Nephron progenitor cell (in vitro differentiated cells): ENCODE results near the gene ZNF592.
"Not testable (repeated sequence)": the region's sequence is repeated elsewhere in the genome, so short reads cannot be mapped to it uniquely, and the experiment has no call there.

Experiments used
- DNase-seq: peaks from one replicate; pipeline ENCODE4 v3.0.0; 2021
- H3K27ac Mint-ChIP-seq: 2 replicates; pipeline ENCODE4 v1.8.0; 2021; ENCODE audit warnings: mild to moderate bottlenecking, moderate library complexity, mixed read lengths
- H3K27me3 Mint-ChIP-seq: 2 replicates; pipeline ENCODE4 v1.8.0; 2021; ENCODE audit warnings: mild to moderate bottlenecking, low read depth, mixed read lengths; ENCODE audit not compliant: poor library complexity
- H3K36me3 Mint-ChIP-seq: 2 replicates; pipeline ENCODE4 v1.8.0; 2021; ENCODE audit warnings: low read depth, mixed read lengths
- H3K4me1 Mint-ChIP-seq: 2 replicates; pipeline ENCODE4 v1.8.0; 2021; ENCODE audit warnings: mixed read lengths
- H3K4me3 Mint-ChIP-seq: 2 replicates; pipeline ENCODE4 v1.8.0; 2021; ENCODE audit warnings: mild to moderate bottlenecking, moderate library complexity, mixed read lengths
- H3K9me3 Mint-ChIP-seq: 2 replicates; pipeline ENCODE4 v1.8.0; 2021; ENCODE audit warnings: mild to moderate bottlenecking, moderate library complexity, mixed read lengths
- TF ChIP-seq, protein P1 (sequence below): fragments of 200-600 bp; sonication (generic); IDR thresholded peaks from 2 replicates; pipeline ENCODE4 v1.5.0; 2021; ENCODE audit warnings: antibody characterized with exemption

ZNF592 gene

DNA sequence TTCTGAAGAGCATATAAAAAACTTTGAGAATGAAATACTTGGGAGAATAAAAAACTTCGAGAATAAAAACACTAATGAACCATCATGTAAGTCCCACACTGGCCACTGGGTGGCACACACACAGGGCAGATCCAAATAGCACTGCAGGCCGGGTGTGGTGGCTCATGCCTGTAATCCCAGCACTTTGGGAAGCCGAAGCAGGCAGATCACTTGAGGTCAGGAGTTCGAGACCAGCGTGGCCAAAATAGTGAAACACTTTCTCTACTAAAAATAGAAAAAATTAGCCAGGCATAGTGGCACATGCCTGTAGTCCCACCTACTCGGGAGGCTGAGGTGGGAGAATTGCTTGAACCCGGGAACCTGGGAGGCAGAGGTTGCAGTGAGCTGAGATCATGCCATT, 97.2 kb downstream of the ZNF592 start:
- TF ChIP-seq, protein P1, sequence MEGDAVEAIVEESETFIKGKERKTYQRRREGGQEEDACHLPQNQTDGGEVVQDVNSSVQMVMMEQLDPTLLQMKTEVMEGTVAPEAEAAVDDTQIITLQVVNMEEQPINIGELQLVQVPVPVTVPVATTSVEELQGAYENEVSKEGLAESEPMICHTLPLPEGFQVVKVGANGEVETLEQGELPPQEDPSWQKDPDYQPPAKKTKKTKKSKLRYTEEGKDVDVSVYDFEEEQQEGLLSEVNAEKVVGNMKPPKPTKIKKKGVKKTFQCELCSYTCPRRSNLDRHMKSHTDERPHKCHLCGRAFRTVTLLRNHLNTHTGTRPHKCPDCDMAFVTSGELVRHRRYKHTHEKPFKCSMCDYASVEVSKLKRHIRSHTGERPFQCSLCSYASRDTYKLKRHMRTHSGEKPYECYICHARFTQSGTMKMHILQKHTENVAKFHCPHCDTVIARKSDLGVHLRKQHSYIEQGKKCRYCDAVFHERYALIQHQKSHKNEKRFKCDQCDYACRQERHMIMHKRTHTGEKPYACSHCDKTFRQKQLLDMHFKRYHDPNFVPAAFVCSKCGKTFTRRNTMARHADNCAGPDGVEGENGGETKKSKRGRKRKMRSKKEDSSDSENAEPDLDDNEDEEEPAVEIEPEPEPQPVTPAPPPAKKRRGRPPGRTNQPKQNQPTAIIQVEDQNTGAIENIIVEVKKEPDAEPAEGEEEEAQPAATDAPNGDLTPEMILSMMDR = peak; percentile 35
- not testable (repeated sequence) for H3K27ac Mint-ChIP-seq, H3K4me1 Mint-ChIP-seq, H3K4me3 Mint-ChIP-seq
- Mint-ChIP-seq H3K9me3 (peaks cover 33% of the 10 kb centered on the region), H3K36me3 (peaks cover 35% of the 10 kb centered on the region), H3K27me3 (peaks cover 18% of the 10 kb centered on the region)
- peak; percentile 40 for DNase-seq

- TF ChIP-seq, protein P1 = no peak
- H3K27ac Mint-ChIP-seq = no peak overlapping the region
- H3K4me1 Mint-ChIP-seq = no peaks in the 10 kb centered on the region
- peaks cover 18% of the 10 kb centered on the region for H3K27me3 Mint-ChIP-seq
- peaks cover 33% of the 10 kb centered on the region for H3K9me3 Mint-ChIP-seq
- DNase-seq = no peak
- peaks cover 35% of the 10 kb centered on the region for H3K36me3 Mint-ChIP-seq
- H3K4me3 Mint-ChIP-seq = no peak overlapping the region
Measured at GRCh38 chr15:84846269-84846668, 97.9 kb downstream of the ZNF592 start.

DNA sequence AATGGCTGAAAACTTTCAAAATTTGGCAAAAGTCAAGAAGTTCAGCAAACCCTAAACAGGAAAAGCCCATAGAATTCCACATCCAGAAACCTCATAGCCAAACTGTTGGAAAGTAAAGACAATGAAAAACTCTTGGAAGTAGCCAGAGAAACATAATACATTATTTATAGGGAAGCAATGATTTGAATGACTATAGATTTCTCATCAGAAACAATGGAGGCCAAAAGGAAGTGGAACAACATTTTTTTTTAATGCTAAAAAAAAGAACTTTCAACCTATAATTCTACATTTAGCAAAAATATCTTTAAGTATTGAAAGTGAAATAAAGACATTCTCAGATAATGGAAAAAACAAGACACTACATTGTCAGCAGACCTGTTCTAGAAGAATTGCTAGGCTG, 99.0 kb downstream of the ZNF592 start:
- Mint-ChIP-seq H3K27me3 (peaks cover 14% of the 10 kb centered on the region), H3K4me1 (no peaks in the 10 kb centered on the region), H3K36me3 (peaks cover 35% of the 10 kb centered on the region), H3K4me3 (no peak overlapping the region), H3K9me3 (peaks cover 33% of the 10 kb centered on the region), H3K27ac (no peak overlapping the region)
- TF ChIP-seq, protein P1 = no peak
- DNase-seq = no peak

GRCh38 chr15:84852212-84852611, 103.8 kb downstream of the ZNF592 start:
- Mint-ChIP-seq H3K27me3 (peaks cover 8% of the 10 kb centered on the region), H3K4me3 (no peak overlapping the region), H3K27ac (no peak overlapping the region), H3K4me1 (peaks cover 10% of the 10 kb centered on the region), H3K9me3 (peaks cover 10% of the 10 kb centered on the region), H3K36me3 (peaks cover 25% of the 10 kb centered on the region)
- DNase-seq = no peak
- TF ChIP-seq, protein P1 = no peak

DNA sequence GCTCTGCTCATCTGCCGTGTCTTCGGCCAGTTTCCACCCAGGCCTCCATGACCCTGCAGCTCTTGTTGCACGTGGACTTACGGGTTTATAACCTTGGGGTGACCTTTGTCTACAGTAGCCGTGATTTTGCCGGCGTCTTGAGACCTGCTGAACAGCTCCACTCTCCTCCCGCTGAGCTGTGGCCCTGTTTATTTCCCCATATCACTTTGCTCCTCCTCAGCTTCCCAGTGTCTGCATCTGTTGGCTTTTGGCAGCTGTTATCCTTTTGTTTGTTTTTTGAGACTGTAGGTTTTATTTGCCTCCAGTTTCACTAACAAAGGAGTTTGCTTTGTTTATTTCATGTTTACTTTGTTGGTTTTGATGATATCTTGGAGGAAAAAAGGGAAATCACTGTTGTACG, 106.7 kb downstream of the ZNF592 start:
- Mint-ChIP-seq H3K9me3 (no peaks in the 10 kb centered on the region), H3K36me3 (peaks cover 14% of the 10 kb centered on the region), H3K4me1 (peaks cover 10% of the 10 kb centered on the region), H3K4me3 (no peak overlapping the region), H3K27me3 (no peaks in the 10 kb centered on the region), H3K27ac (peak overlapping the region; percentile 62)
- TF ChIP-seq, protein P1 = no peak
- DNase-seq = no peak

DNA sequence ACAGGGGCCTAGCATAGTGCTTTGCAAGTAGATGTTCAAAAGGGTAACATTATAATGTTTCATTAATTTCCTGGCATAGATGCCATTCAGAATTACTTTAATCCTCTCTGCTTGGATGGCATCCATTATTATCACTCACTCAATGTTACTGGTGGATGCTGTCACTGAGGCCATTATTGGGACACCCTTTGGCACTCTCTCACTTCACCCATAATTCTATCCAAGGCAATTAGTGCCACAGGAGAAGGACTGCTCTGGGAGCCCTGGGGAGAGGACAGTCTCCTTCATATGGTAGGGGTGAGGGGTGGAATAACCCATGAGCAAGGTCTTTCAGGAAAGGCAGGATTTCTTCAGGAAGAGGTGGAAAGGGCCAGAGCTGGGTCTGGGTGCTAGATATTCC, 107.4 kb downstream of the ZNF592 start:
- H3K4me1 Mint-ChIP-seq = peaks cover 10% of the 10 kb centered on the region
- peaks cover 14% of the 10 kb centered on the region for H3K36me3 Mint-ChIP-seq
- no peak overlapping the region for H3K4me3 Mint-ChIP-seq
- peak overlapping the region; percentile 8 for H3K27ac Mint-ChIP-seq
- no peaks in the 10 kb centered on the region for H3K9me3 Mint-ChIP-seq
- H3K27me3 Mint-ChIP-seq = no peaks in the 10 kb centered on the region
- TF ChIP-seq, protein P1 = no peak
- DNase-seq = no peak
